PC-9 (cell line): Measurements from ENCODE around the gene LRRC1. TPM values are rescaled to one million over a fixed set of nuclear protein-coding genes. Genes with fewer than 3 reads are reported as not detected.

ENCODE experiments used
- BruUV-seq: library from RNA; stranded (reverse); fragments of 400-500 nt; replicated peaks from 2 replicates; lab custom pipeline; 2021; lab: Mats Ljungman, UMichigan
- CTCF ChIA-PET: fragments of 300-600 bp; sonication (Branson Sonifier 250); formaldehyde crosslinking; loops from one replicate; lab custom pipeline; 2022; ENCODE audit warnings: antibody characterized with exemption; lab: Charles Lee
- POLR2A ChIA-PET: fragments of 300-600 bp; sonication (Branson Sonifier 250); formaldehyde crosslinking; loops from one replicate; lab custom pipeline; 2022; ENCODE audit warnings: antibody characterized with exemption; ENCODE audit not compliant: unreplicated experiment; lab: Charles Lee
- DNase-seq, 2 experiments: peaks; one replicate each; pipeline versions ENCODE4 v3.0.0 to v3.0.0-alpha.2; 2015 to 2022; ENCODE audit warnings: mixed read lengths in 1 of 2
- H2AFZ ChIP-seq: fragments of 200-600 bp; sonication (generic); 2 replicates; pipeline ENCODE4 v1.8.1; 2017; ENCODE audit warnings: antibody characterized with exemption
- H3F3A ChIP-seq: fragments of 200-600 bp; sonication (generic); 2 replicates; pipeline ENCODE4 v1.8.1; 2017; ENCODE audit warnings: antibody characterized with exemption, mild to moderate bottlenecking, low read depth; ENCODE audit not compliant: insufficient read depth
- H3K27ac ChIP-seq: fragments of 200-600 bp; sonication (generic); 2 replicates; pipeline ENCODE4 v1.6.1; 2016; ENCODE audit warnings: mixed run types
- H3K27me3 ChIP-seq: fragments of 200-600 bp; sonication (generic); 2 replicates; pipeline ENCODE4 v1.6.1; 2016; ENCODE audit warnings: low read depth, mixed run types; ENCODE audit not compliant: insufficient read depth
- H3K36me3 ChIP-seq: fragments of 200-600 bp; sonication (generic); 2 replicates; pipeline ENCODE4 v1.6.1; 2016; ENCODE audit warnings: low read depth, mixed run types
- H3K4me1 ChIP-seq: fragments of 200-600 bp; sonication (generic); replicated peaks from 2 replicates; pipeline ENCODE4 v1.6.1; 2016; ENCODE audit warnings: mixed run types; ENCODE audit not compliant: insufficient read depth
- H3K4me2 ChIP-seq: fragments of 200-600 bp; sonication (generic); 2 replicates; pipeline ENCODE4 v1.6.1; 2017; ENCODE audit warnings: mixed run types
- H3K4me3 ChIP-seq: fragments of 200-600 bp; sonication (generic); 2 replicates; pipeline ENCODE4 v1.6.1; 2016; ENCODE audit warnings: mixed run types
- H3K79me2 ChIP-seq: fragments of 200-600 bp; sonication (generic); 2 replicates; pipeline ENCODE4 v1.6.1; 2017; ENCODE audit warnings: low read depth, mixed run types
- H3K9me2 ChIP-seq: fragments of 200-600 bp; sonication (generic); 2 replicates; pipeline ENCODE4 v1.8.1; 2017; ENCODE audit warnings: mild to moderate bottlenecking; ENCODE audit not compliant: insufficient read depth
- H3K9me3 ChIP-seq: fragments of 200-600 bp; sonication (generic); 2 replicates; pipeline ENCODE4 v1.8.1; 2016; ENCODE audit warnings: low read depth; ENCODE audit not compliant: insufficient read depth
- H4K20me1 ChIP-seq: fragments of 200-600 bp; sonication (generic); 2 replicates; pipeline ENCODE4 v1.8.1; 2017; ENCODE audit not compliant: insufficient read depth
- CTCF ChIP-seq: fragments of 200-600 bp; sonication (generic); conservative IDR thresholded peaks from 2 replicates; pipeline ENCODE4 v1.6.1; 2017; ENCODE audit warnings: mixed run types, antibody characterized with exemption, mild to moderate bottlenecking, moderate library complexity
- EZH2 ChIP-seq: fragments of 200-600 bp; sonication (generic); IDR thresholded peaks from 2 replicates; pipeline ENCODE4 v1.8.0; 2017; ENCODE audit warnings: antibody characterized with exemption, low read depth
- intact Hi-C: fragments of 100-400 bp; cut with micrococcal nuclease; formaldehyde crosslinking; loops from one replicate; pipeline ENCODE4 v1.10.0; 2022; ENCODE audit not compliant: unreplicated experiment
- total RNA-seq: library from RNA; stranded (reverse); gene quantifications from 2 replicates; pipeline ENCODE4 v1.2.3, GENCODE V29; 2021

LRRC1 gene
- total RNA-seq, 1 experiment from 2014 or later, result 26.4 TPM

DNA sequence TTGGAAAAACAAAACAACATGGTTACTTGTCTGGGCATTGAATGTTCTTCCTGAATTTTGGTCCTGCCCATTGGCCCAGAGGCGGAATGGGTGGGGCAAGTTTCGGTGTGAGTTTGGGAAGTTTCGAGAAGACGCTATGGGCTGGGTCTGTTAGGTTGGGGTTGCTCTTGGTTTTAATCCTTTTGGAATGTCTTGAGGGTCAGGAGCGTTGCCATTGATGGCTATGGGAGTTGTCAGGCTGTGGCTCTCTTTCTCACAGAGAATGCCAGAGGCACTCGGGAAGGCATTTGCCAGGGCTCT lies 135.0 kb downstream of the LRRC1 start:
- no peak for DNase-seq
- TF ChIP-seq CTCF, result no peak
- TF ChIP-seq EZH2, result no peak
- Histone ChIP-seq H3K9me2 (peaks cover 5% of the 10 kb centered on the region; the same call in 1 of the 2 replicates), H4K20me1 (no peaks in the 10 kb centered on the region), H3K4me2 (peak overlapping the region; percentile 43), H3K79me2 (no peaks in the 10 kb centered on the region), H3F3A (peaks cover 46% of the 10 kb centered on the region), H3K27me3 (no peaks in the 10 kb centered on the region), H3K9me3 (no peaks in the 10 kb centered on the region), H3K4me1 (peaks cover 59% of the 10 kb centered on the region), H3K4me3 (0 out of 2 replicates have a peak overlapping the region, but pooled peaks have one; percentile 5), H2AFZ (no peak overlapping the region), H3K27ac (peak overlapping the region; percentile 80), H3K36me3 (no peaks in the 10 kb centered on the region)
- ChIA-PET CTCF (no interaction called here), POLR2A (interaction anchor here (0.6 kb wide), 1 partner anchor 12 kb away, joined by 4 read pairs; no protein-coding TSS in a partner anchor)
- BruUV-seq, result no TSS peak
- intact Hi-C loops, result no loop called here

DNA sequence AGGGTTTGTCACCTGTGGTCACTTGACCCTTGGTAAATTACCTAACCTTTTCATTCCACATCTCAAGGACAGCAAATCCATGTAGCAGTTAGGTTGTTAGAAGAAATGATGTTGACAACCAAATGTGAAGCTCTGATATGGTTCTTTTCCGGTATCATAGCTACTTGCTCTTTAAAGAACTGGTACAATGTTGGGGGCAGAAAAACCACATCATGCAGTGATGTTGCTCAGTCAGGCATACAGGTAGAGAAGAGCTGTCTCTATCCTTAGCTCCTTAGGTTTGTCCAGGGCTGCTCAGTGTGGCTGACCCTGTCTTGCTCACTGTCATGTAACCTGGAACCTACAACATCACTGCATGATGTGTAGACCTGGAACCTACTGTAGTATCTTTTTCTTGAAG lies 135.5 kb downstream of the LRRC1 start:
- H3K79me2 ChIP-seq, result no peaks in the 10 kb centered on the region
- intact Hi-C loops, result no loop called here
- H3K4me1 ChIP-seq, result peaks cover 53% of the 10 kb centered on the region
- H2AFZ ChIP-seq, result no peak overlapping the region
- H3K27me3 ChIP-seq, result no peaks in the 10 kb centered on the region
- TF ChIP-seq CTCF (no peak), EZH2 (no peak)
- H3K36me3 ChIP-seq, result no peaks in the 10 kb centered on the region
- no peak overlapping the region for H3K4me3 ChIP-seq
- H3F3A ChIP-seq, result peaks cover 46% of the 10 kb centered on the region
- peak overlapping the region; percentile 43 for H3K4me2 ChIP-seq
- H3K27ac ChIP-seq, result peak overlapping the region; percentile 80
- H3K9me2 ChIP-seq, result peaks cover 5% of the 10 kb centered on the region; the same call in 1 of the 2 replicates
- H4K20me1 ChIP-seq, result no peaks in the 10 kb centered on the region
- DNase-seq, result no peak
- POLR2A ChIA-PET, result no interaction called here
- H3K9me3 ChIP-seq, result no peaks in the 10 kb centered on the region
- CTCF ChIA-PET, result no interaction called here
- no TSS peak for BruUV-seq

GRCh38 chr6:53931086-53931485 lies 136.3 kb downstream of the LRRC1 start:
- H3K4me2 ChIP-seq, result no peak overlapping the region
- no peaks in the 10 kb centered on the region for H3K9me3 ChIP-seq
- no peak overlapping the region for H2AFZ ChIP-seq
- H3F3A ChIP-seq, result peaks cover 41% of the 10 kb centered on the region
- intact Hi-C loops, result no loop called here
- no peak overlapping the region for H3K27ac ChIP-seq
- no peak overlapping the region for H3K4me3 ChIP-seq
- H3K9me2 ChIP-seq, result peaks cover 5% of the 10 kb centered on the region; the same call in 1 of the 2 replicates
- no peaks in the 10 kb centered on the region for H3K36me3 ChIP-seq
- peaks cover 46% of the 10 kb centered on the region for H3K4me1 ChIP-seq
- BruUV-seq, result no TSS peak
- no peaks in the 10 kb centered on the region for H4K20me1 ChIP-seq
- DNase-seq, result no peak
- TF ChIP-seq CTCF (no peak), EZH2 (no peak)
- ChIA-PET POLR2A (no interaction called here), CTCF (no interaction called here)
- H3K27me3 ChIP-seq, result no peaks in the 10 kb centered on the region
- H3K79me2 ChIP-seq, result no peaks in the 10 kb centered on the region
